ENCODE measurements around the gene MAML1.

DNA sequence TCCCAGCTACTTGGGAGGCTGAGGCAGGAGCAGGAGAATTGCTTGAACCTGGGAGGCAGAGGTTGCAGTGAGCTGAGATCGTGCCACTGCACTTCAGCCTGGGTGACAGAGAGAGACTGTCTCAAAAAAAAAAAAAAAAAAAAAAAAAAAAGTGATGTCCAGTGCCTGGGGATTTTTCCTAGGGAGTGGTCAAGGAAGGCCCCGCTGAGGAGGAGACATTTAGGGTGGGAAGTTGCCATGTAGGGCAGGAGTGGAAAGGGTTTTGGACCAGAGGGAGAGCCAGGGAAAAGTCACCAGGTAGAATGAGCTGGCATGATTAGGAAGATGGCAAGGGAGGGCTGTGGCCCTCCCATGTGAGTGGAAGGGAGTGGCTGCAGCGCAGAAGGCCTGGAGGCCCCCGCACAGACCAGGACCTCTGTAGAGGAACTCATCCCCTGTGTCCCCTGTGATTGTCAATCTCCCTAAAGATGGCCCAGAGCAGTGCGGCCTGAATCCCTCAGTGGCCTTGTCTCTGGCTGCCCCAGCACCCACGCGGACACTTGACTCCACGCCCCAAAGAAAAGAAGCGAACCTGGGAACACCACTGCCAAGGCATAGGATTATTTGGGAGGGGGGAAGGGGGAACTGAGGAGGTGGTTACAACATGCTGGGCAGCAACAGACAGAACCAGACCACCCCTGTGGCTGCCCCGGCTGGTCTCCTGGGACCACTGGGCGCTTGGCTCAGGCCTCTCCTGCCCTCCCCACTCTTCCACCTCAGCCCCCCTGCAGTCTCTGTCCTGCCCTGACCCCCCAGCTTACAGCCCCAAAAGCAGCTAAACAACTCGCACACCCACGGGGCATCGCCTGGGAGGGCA, 85.5 kb downstream of the MAML1 start:
- TF ChIP-seq, protein P1, sequence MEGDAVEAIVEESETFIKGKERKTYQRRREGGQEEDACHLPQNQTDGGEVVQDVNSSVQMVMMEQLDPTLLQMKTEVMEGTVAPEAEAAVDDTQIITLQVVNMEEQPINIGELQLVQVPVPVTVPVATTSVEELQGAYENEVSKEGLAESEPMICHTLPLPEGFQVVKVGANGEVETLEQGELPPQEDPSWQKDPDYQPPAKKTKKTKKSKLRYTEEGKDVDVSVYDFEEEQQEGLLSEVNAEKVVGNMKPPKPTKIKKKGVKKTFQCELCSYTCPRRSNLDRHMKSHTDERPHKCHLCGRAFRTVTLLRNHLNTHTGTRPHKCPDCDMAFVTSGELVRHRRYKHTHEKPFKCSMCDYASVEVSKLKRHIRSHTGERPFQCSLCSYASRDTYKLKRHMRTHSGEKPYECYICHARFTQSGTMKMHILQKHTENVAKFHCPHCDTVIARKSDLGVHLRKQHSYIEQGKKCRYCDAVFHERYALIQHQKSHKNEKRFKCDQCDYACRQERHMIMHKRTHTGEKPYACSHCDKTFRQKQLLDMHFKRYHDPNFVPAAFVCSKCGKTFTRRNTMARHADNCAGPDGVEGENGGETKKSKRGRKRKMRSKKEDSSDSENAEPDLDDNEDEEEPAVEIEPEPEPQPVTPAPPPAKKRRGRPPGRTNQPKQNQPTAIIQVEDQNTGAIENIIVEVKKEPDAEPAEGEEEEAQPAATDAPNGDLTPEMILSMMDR (IDR thresholded peaks at IDR 0.05; ENCODE audit: borderline replicate concordance, extremely low read depth, low read length, poor library complexity, severe bottlenecking), result no peak
- no peak for TF ChIP-seq EZH2 (IDR thresholded peaks at IDR 0.05; ENCODE audit: borderline replicate concordance, low read depth, low read length, severe bottlenecking)
